HEK293 (cell line): Measurements from ENCODE around the gene MYO1G.

Experiments
- CTCF ChIA-PET: fragments of 350-600 bp; formaldehyde crosslinking; extraction: SDS; loops from one replicate; lab custom pipeline; 2021; ENCODE audit warnings: antibody characterized with exemption; lab: Yijun Ruan, JAX
- POLR2A ChIA-PET: fragments of 300-600 bp; formaldehyde crosslinking; extraction: SDS; loops from one replicate; lab custom pipeline; 2020; ENCODE audit warnings: antibody characterized with exemption, inconsistent platforms; lab: Yijun Ruan, JAX
- H3K27ac ChIP-seq: fragments of 200-500 bp; sonication (Bioruptor generic); 2 replicates; pipeline ENCODE4 v1.5.1; 2014; ENCODE audit warnings: low read depth, low read length, control low read depth, inconsistent platforms; ENCODE audit errors: extremely low read depth
- H3K36me3 ChIP-seq, 2 experiments: fragments of 200-500 bp in 1 of 2; sonication (Bioruptor generic) in 1 of 2; 1 replicate in 1 of 2; 2 replicates in 1 of 2; pipeline ENCODE4 v1.5.1; 2014 to 2017; ENCODE audit warnings: inconsistent platforms in 2 of 2, low read length in 2 of 2; ENCODE audit not compliant: control insufficient read depth in 2 of 2, insufficient read depth in 1 of 2
- H3K4me1 ChIP-seq: fragments of 200-500 bp; sonication (Bioruptor generic); 2 replicates; pipeline ENCODE4 v1.5.1; 2014; ENCODE audit warnings: mild to moderate bottlenecking, low read length, inconsistent platforms; ENCODE audit not compliant: control insufficient read depth, insufficient read depth
- H3K4me3 ChIP-seq: 2 replicates; pipeline ENCODE4 v1.5.1; 2011; ENCODE audit warnings: low read depth, mild to moderate bottlenecking, control low read depth, low read length, moderate library complexity
- H3K9me3 ChIP-seq: fragments of 200-500 bp; sonication (Bioruptor generic); 2 replicates; pipeline ENCODE4 v1.5.1; 2014; ENCODE audit warnings: low read depth, low read length, inconsistent platforms; ENCODE audit not compliant: control insufficient read depth, insufficient read depth
- HOXC10 ChIP-seq: sonication (generic); formaldehyde crosslinking; IDR thresholded peaks from 2 replicates; pipeline ENCODE4 v1.8.1; 2023; ENCODE audit warnings: mild to moderate bottlenecking, missing genetic modification reagents
- HOXD13 ChIP-seq: sonication (generic); formaldehyde crosslinking; IDR thresholded peaks from 2 replicates; pipeline ENCODE4 v1.8.0; 2022; ENCODE audit warnings: missing genetic modification reagents, borderline replicate concordance
- ZBTB17 ChIP-seq: fragments of 450-650 bp; formaldehyde crosslinking; IDR thresholded peaks from 2 replicates; pipeline ENCODE4 v1.5.1; 2016; ENCODE audit warnings: missing biosample characterization, missing genetic modification characterization
- ZBTB6 ChIP-seq: fragments of 450-650 bp; formaldehyde crosslinking; IDR thresholded peaks from 2 replicates; pipeline ENCODE4 v1.5.1; 2017; ENCODE audit warnings: missing biosample characterization, missing genetic modification characterization
- ZNF132 ChIP-seq: fragments of 450-650 bp; formaldehyde crosslinking; IDR thresholded peaks from 2 replicates; pipeline ENCODE4 v1.5.1; 2017; ENCODE audit warnings: missing biosample characterization, missing genetic modification characterization, borderline replicate concordance
- ZNF223 ChIP-seq: fragments of 450-650 bp; formaldehyde crosslinking; IDR thresholded peaks from 2 replicates; pipeline ENCODE4 v1.5.1; 2016; ENCODE audit warnings: missing biosample characterization, missing genetic modification characterization
- ZNF324 ChIP-seq: fragments of 450-650 bp; formaldehyde crosslinking; IDR thresholded peaks from 2 replicates; pipeline ENCODE4 v1.5.1; 2016; ENCODE audit warnings: missing biosample characterization, missing genetic modification characterization
- ZNF37A ChIP-seq: fragments of 450-650 bp; IDR thresholded peaks from 2 replicates; pipeline ENCODE4 v1.5.1; 2018; ENCODE audit warnings: missing biosample characterization, missing genetic modification characterization
- ZNF48 ChIP-seq: fragments of 450-650 bp; formaldehyde crosslinking; IDR thresholded peaks from 2 replicates; pipeline ENCODE4 v1.5.1; 2016; ENCODE audit warnings: missing biosample characterization, missing genetic modification characterization
- ZNF529 ChIP-seq: fragments of 450-650 bp; formaldehyde crosslinking; IDR thresholded peaks from 2 replicates; pipeline ENCODE4 v1.5.1; 2017; ENCODE audit warnings: missing genetic modification characterization, missing biosample characterization; ENCODE audit not compliant: insufficient replicate concordance
- ZNF548 ChIP-seq: fragments of 450-650 bp; formaldehyde crosslinking; IDR thresholded peaks from 2 replicates; pipeline ENCODE4 v1.5.1; 2016; ENCODE audit warnings: missing biosample characterization, missing genetic modification characterization
- ZNF555 ChIP-seq: fragments of 450-650 bp; formaldehyde crosslinking; conservative IDR thresholded peaks from 2 replicates; pipeline ENCODE4 v1.5.1; 2017; ENCODE audit warnings: missing biosample characterization, mild to moderate bottlenecking, missing genetic modification characterization, inconsistent platforms
- ZNF571 ChIP-seq: fragments of 450-650 bp; formaldehyde crosslinking; IDR thresholded peaks from 2 replicates; pipeline ENCODE4 v1.5.0; 2017; ENCODE audit warnings: missing biosample characterization, missing genetic modification characterization
- ZNF600 ChIP-seq: fragments of 450-650 bp; formaldehyde crosslinking; IDR thresholded peaks from 2 replicates; pipeline ENCODE4 v1.5.1; 2016; ENCODE audit warnings: missing biosample characterization, missing genetic modification characterization
- ZNF658 ChIP-seq: fragments of 450-650 bp; formaldehyde crosslinking; IDR thresholded peaks from 2 replicates; pipeline ENCODE4; 2016; ENCODE audit warnings: missing biosample characterization, missing genetic modification characterization
- ZNF843 ChIP-seq: fragments of 450-650 bp; formaldehyde crosslinking; IDR thresholded peaks from 2 replicates; pipeline ENCODE4 v1.5.1; 2016; ENCODE audit warnings: missing biosample characterization, missing genetic modification characterization
- ZSCAN18 ChIP-seq: fragments of 450-650 bp; formaldehyde crosslinking; IDR thresholded peaks from 2 replicates; pipeline ENCODE4 v1.5.1; 2016; ENCODE audit warnings: missing biosample characterization, missing genetic modification characterization
- TF ChIP-seq, protein P1 (sequence below): fragments of 450-650 bp; IDR thresholded peaks from 2 replicates; pipeline ENCODE4 v1.5.1; 2018; ENCODE audit warnings: missing biosample characterization, missing genetic modification characterization

The MYO1G gene

GRCh38 chr7:45013465-45013967 lies 34.7 kb upstream of the MYO1G start:
- TF ChIP-seq, protein P1, sequence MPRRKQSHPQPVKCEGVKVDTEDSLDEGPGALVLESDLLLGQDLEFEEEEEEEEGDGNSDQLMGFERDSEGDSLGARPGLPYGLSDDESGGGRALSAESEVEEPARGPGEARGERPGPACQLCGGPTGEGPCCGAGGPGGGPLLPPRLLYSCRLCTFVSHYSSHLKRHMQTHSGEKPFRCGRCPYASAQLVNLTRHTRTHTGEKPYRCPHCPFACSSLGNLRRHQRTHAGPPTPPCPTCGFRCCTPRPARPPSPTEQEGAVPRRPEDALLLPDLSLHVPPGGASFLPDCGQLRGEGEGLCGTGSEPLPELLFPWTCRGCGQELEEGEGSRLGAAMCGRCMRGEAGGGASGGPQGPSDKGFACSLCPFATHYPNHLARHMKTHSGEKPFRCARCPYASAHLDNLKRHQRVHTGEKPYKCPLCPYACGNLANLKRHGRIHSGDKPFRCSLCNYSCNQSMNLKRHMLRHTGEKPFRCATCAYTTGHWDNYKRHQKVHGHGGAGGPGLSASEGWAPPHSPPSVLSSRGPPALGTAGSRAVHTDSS: no peak
- no peak for TF ChIP-seq ZNF132 (tag by site-specific recombination)
- TF ChIP-seq ZNF223: no peak
- no peak for TF ChIP-seq HOXD13 (CRISPR knock-in tag)
- no peak for TF ChIP-seq ZNF48 (tag by site-specific recombination)
- no peak for TF ChIP-seq ZNF600
- TF ChIP-seq ZNF529 (tag by site-specific recombination): no peak
- no peak for TF ChIP-seq ZNF37A (tag by site-specific recombination)
- TF ChIP-seq HOXC10 (CRISPR knock-in tag): no peak
- TF ChIP-seq ZNF555: no peak
- no peak for TF ChIP-seq ZNF324 (tag by site-specific recombination)
- TF ChIP-seq, all 188 proteins: peak for 0
- no peaks in the 10 kb centered on the region for H3K9me3 ChIP-seq
- H3K4me1 ChIP-seq: no peaks in the 10 kb centered on the region
- H3K27ac ChIP-seq: no peak overlapping the region
- ChIA-PET CTCF (interaction anchor here (1.0 to 1.2 kb wide), 3 partner anchors 11 to 41 kb away, joined by 3 read pairs; no protein-coding TSS in a partner anchor), POLR2A (interaction anchor here (0.6 kb wide), 1 partner anchor 11 kb away, joined by 3 read pairs; no protein-coding TSS in a partner anchor)
- H3K36me3 ChIP-seq: no peaks in the 10 kb centered on the region; a peak in 1 of 3 replicates
- no peak overlapping the region for H3K4me3 ChIP-seq

- H3K27ac ChIP-seq: no peak overlapping the region
- H3K4me1 ChIP-seq: 0 out of 2 replicates have a peak, but pooled peaks cover 2% of the 10 kb centered on the region
- no peaks in the 10 kb centered on the region for H3K9me3 ChIP-seq
- H3K4me3 ChIP-seq: no peak overlapping the region
- POLR2A ChIA-PET: interaction anchor here (0.6 to 1.1 kb wide), 3 partner anchors 8 to 27 kb away, joined by 3 to 4 read pairs (median 4); no protein-coding TSS in a partner anchor
- no peak for TF ChIP-seq ZNF548 (tag by site-specific recombination)
- no peak for TF ChIP-seq ZNF843 (tag by site-specific recombination)
- TF ChIP-seq ZSCAN18 (tag by site-specific recombination): no peak
- TF ChIP-seq ZBTB6 (tag by site-specific recombination): no peak
- TF ChIP-seq ZNF658 (tag by site-specific recombination): no peak
- CTCF ChIA-PET: interaction anchor here (0.7 kb wide), 2 partner anchors 22 to 28 kb away, joined by 3 to 4 read pairs; no protein-coding TSS in a partner anchor
- H3K36me3 ChIP-seq: no peaks in the 10 kb centered on the region; a peak in 1 of 3 replicates
Measured at GRCh38 chr7:45007571-45008328, 28.9 kb upstream of the MYO1G start.

DNA sequence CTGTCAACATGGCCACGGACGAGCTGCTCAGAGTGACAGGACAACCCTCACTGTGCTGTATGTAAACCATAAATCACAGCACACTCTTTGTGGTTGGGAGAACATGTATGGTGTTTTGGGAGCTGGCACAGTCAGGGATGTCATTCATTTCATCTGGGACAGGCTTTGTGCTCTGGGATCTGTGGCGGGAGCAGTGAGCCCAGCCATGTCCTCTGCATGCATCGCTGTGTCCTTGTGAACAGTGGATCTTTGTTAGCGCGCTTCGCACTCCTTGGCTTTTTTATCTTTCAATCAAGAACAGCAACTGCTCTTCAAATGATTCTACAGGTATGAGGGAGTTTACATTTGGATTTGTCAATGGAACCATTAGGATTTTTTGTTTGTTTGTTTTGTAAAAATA lies 28.3 kb upstream of the MYO1G start:
- H3K36me3 ChIP-seq: no peaks in the 10 kb centered on the region; a peak in 1 of 3 replicates

More for the DNA sequence above, 28.3 kb upstream of the MYO1G start:
- TF ChIP-seq ZBTB17 (tag by site-specific recombination): peak; percentile 75
- no peak for TF ChIP-seq ZNF571 (tag by site-specific recombination)
- TF ChIP-seq, all 188 proteins: peak for 1
- ChIA-PET POLR2A (interaction anchor here (0.6 kb wide), 1 partner anchor 25 kb away, joined by 4 read pairs; no protein-coding TSS in a partner anchor), CTCF (interaction anchor here (0.7 kb wide), 1 partner anchor 22 kb away, joined by 4 read pairs; no protein-coding TSS in a partner anchor)
- Histone ChIP-seq H3K4me1 (0 out of 2 replicates have a peak, but pooled peaks cover 2% of the 10 kb centered on the region), H3K4me3 (no peak overlapping the region), H3K9me3 (no peaks in the 10 kb centered on the region), H3K27ac (no peak overlapping the region)
